ENCODE measurements around the gene RIPPLY1.

The RIPPLY1 gene

DNA sequence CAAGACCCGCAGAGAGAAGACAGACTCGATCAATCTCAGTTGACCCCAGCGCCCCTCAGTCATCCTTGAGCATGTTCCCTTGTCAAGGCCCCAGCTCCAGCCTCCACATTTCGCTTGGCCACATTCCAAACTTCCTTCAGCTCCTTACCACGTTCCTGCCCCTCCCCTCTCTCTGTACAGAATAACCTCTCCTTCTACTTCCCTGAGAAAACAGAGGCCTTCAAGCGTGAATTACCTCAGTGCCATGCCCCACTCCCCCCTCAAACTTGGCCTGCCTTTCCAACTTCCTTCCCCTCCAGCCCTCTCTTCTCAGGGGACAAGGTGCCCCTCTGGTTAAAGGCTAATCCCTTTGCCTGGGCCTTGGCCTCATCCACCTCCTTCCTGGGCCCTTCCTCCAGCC lies 3.2 kb upstream of the RIPPLY1 start:
- H3K4me1 ChIP-seq (ENCODE audit: control insufficient read depth, insufficient read depth, low read length) = no peaks in the 10 kb centered on the region
- H3K4me2 ChIP-seq (ENCODE audit: low read length) = no peak overlapping the region
- H3K9me3 ChIP-seq (replicated peaks; ENCODE audit: low read length) = no peaks in the 10 kb centered on the region
- H3K9ac ChIP-seq (ENCODE audit: low read depth, low read length) = no peak overlapping the region
- peaks cover 18% of the 10 kb centered on the region for H3K27me3 ChIP-seq (ENCODE audit: control insufficient read depth, insufficient read depth, low read length)
- H3K36me3 ChIP-seq (ENCODE audit: insufficient read depth, low read length) = no peaks in the 10 kb centered on the region
- no peak overlapping the region for H3K4me3 ChIP-seq (ENCODE audit: low read length)

GRCh38 chrX:106905064-106905708 lies 2.0 kb upstream of the RIPPLY1 start:
- no peak overlapping the region for H3K4me3 ChIP-seq (ENCODE audit: low read length)
- no peak overlapping the region for H3K9ac ChIP-seq (ENCODE audit: low read depth, low read length)
- no peak overlapping the region for H3K4me2 ChIP-seq (ENCODE audit: low read length)
- no peaks in the 10 kb centered on the region for H3K4me1 ChIP-seq (ENCODE audit: control insufficient read depth, insufficient read depth, low read length)
- H3K36me3 ChIP-seq (ENCODE audit: insufficient read depth, low read length) = no peaks in the 10 kb centered on the region
- peaks cover 17% of the 10 kb centered on the region for H3K27me3 ChIP-seq (ENCODE audit: control insufficient read depth, insufficient read depth, low read length)
- no peaks in the 10 kb centered on the region for H3K9me3 ChIP-seq (replicated peaks; ENCODE audit: low read length)

- peaks cover 16% of the 10 kb centered on the region for H3K27me3 ChIP-seq (ENCODE audit: control insufficient read depth, insufficient read depth, low read length)
- no peaks in the 10 kb centered on the region for H3K9me3 ChIP-seq (replicated peaks; ENCODE audit: low read length)
- H3K9ac ChIP-seq (ENCODE audit: low read depth, low read length) = no peak overlapping the region
- no peaks in the 10 kb centered on the region for H3K4me1 ChIP-seq (ENCODE audit: control insufficient read depth, insufficient read depth, low read length)
- no peak overlapping the region for H3K4me2 ChIP-seq (ENCODE audit: low read length)
- H3K36me3 ChIP-seq (ENCODE audit: insufficient read depth, low read length) = no peaks in the 10 kb centered on the region
- no peak overlapping the region for H3K4me3 ChIP-seq (ENCODE audit: low read length)
These were observed 851 bp upstream of the RIPPLY1 start for GRCh38 chrX:106903856-106904528.

DNA sequence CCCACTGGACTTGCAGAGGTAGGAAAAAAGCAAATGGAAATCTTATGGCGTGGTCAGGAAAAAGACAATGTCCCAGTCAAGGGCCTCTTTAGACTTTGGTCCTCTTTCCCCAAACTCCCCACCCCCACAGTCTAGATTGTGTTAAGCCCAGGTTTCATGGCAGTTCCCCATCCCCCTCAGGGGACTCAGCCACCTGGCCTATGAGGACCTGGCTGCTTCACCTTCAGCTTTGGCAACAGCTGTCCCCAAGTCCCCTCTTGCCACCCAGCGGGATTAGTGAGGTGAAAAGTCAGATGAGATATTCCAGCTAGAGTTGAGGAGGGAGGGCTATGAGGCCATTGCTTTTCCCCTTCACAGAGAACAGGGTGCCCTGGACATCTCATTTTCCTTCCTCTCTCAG lies 457 bp downstream of the RIPPLY1 start:
- Histone ChIP-seq H3K36me3 (ENCODE audit: insufficient read depth, low read length) (no peaks in the 10 kb centered on the region), H3K9ac (ENCODE audit: low read depth, low read length) (no peak overlapping the region), H3K4me1 (ENCODE audit: control insufficient read depth, insufficient read depth, low read length) (no peaks in the 10 kb centered on the region), H3K9me3 (replicated peaks; ENCODE audit: low read length) (no peaks in the 10 kb centered on the region), H3K27me3 (ENCODE audit: control insufficient read depth, insufficient read depth, low read length) (peaks cover 16% of the 10 kb centered on the region), H3K4me3 (ENCODE audit: low read length) (no peak overlapping the region), H3K4me2 (ENCODE audit: low read length) (no peak overlapping the region)

DNA sequence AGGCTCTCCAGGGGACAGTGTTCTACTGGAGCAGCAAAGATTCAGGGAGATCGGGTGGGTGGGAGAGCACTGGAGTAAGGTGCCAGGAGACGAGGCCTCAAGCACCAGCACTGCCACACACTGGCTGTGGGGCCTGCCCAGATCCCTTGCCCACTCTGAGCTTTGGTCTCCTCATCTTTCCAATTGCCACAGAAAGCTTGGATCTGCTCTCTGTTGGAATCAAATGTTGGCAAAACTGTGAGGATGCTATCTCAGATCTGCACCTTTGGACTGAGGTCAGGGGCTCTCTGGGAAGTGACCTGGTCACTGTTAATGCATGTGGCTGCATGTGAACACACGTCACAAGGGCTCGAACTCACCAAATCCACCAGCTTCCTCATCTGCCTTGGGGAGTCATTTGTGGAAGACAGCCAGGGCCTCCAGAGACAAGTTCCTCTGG lies 1.3 kb downstream of the RIPPLY1 start:
- no peaks in the 10 kb centered on the region for H3K36me3 ChIP-seq (ENCODE audit: insufficient read depth, low read length)
- H3K4me3 ChIP-seq (ENCODE audit: low read length) = no peak overlapping the region
- peaks cover 12% of the 10 kb centered on the region for H3K27me3 ChIP-seq (ENCODE audit: control insufficient read depth, insufficient read depth, low read length)

DNA sequence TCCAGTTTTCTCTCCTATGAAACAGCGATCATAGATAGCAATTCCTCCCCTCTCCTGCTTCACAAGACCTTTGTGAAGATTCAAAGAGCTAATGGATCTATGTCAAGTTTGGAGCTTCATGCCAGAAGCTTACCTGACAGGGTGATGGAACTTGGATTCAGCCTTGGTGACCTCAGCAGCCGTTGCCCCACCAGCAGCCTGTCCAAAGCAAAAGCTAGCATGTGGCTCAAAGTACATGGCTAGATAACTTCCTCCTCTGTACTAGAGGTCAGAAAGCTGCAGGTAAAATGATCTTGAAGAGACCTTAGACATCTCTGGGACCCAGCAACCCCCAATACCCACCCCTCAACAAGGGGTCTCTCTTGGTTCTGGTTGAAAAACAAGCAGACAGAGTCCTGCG lies 1.8 kb downstream of the RIPPLY1 start:
- Histone ChIP-seq H3K27me3 (ENCODE audit: control insufficient read depth, insufficient read depth, low read length) (peaks cover 11% of the 10 kb centered on the region), H3K4me2 (ENCODE audit: low read length) (no peak overlapping the region), H3K9ac (ENCODE audit: low read depth, low read length) (no peak overlapping the region), H3K36me3 (ENCODE audit: insufficient read depth, low read length) (no peaks in the 10 kb centered on the region), H3K4me1 (ENCODE audit: control insufficient read depth, insufficient read depth, low read length) (peaks cover 5% of the 10 kb centered on the region), H3K4me3 (ENCODE audit: low read length) (no peak overlapping the region), H3K9me3 (replicated peaks; ENCODE audit: low read length) (no peaks in the 10 kb centered on the region)

More for the DNA sequence above, 1.3 kb downstream of the RIPPLY1 start:
- no peak overlapping the region for H3K4me2 ChIP-seq (ENCODE audit: low read length)
- no peaks in the 10 kb centered on the region for H3K9me3 ChIP-seq (replicated peaks; ENCODE audit: low read length)
- no peak overlapping the region for H3K9ac ChIP-seq (ENCODE audit: low read depth, low read length)
- peaks cover 4% of the 10 kb centered on the region for H3K4me1 ChIP-seq (ENCODE audit: control insufficient read depth, insufficient read depth, low read length)

DNA sequence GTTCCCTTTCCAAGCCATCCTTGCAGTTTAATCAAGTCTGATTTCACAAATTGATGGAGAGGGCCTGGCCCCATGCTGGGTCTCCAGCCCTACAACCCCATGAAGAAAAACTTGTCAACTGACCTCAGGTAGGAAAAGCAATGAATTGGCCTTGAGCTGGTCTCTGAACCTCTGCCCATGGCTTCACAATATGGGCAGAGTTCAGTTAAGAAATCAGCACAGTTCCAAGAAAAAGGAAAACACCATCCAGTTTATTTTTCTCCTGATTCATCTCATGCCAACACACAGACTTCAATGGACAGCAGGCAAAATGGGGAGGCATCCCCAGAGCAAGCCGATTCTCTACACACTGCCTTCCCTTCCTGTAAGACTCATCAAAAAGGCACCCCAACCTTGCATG lies 3.3 kb downstream of the RIPPLY1 start:
- H3K27me3 ChIP-seq (ENCODE audit: control insufficient read depth, insufficient read depth, low read length) = peaks cover 11% of the 10 kb centered on the region
- no peak overlapping the region for H3K9ac ChIP-seq (ENCODE audit: low read depth, low read length)
- H3K4me2 ChIP-seq (ENCODE audit: low read length) = no peak overlapping the region
- no peaks in the 10 kb centered on the region for H3K36me3 ChIP-seq (ENCODE audit: insufficient read depth, low read length)
- H3K4me3 ChIP-seq (ENCODE audit: low read length) = no peak overlapping the region
- H3K9me3 ChIP-seq (replicated peaks; ENCODE audit: low read length) = no peaks in the 10 kb centered on the region
- peaks cover 20% of the 10 kb centered on the region for H3K4me1 ChIP-seq (ENCODE audit: control insufficient read depth, insufficient read depth, low read length)

DNA sequence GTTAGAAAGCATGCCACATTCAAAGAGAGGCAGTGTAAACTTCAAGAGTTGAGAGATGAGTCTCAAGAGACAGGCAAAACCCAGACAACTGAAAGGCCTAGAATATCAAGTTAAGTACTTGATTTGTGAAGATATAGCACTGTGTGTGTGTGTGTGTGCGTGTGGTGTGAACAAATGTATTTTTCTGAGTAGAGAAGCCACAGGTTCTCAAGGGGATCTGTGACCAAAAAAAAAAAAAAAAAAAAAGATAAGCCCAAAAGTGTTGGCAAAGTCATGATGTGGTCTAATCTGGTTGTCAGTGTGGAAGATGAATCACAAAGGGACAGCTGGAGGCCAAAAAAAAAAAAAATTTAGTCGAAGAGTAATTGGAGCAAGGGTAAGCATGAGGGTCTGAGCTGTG lies 3.9 kb downstream of the RIPPLY1 start:
- Histone ChIP-seq H3K27me3 (ENCODE audit: control insufficient read depth, insufficient read depth, low read length) (peaks cover 11% of the 10 kb centered on the region), H3K4me2 (ENCODE audit: low read length) (no peak overlapping the region), H3K4me1 (ENCODE audit: control insufficient read depth, insufficient read depth, low read length) (peaks cover 25% of the 10 kb centered on the region), H3K9me3 (replicated peaks; ENCODE audit: low read length) (no peaks in the 10 kb centered on the region), H3K9ac (ENCODE audit: low read depth, low read length) (no peak overlapping the region), H3K4me3 (ENCODE audit: low read length) (no peak overlapping the region), H3K36me3 (ENCODE audit: insufficient read depth, low read length) (no peaks in the 10 kb centered on the region)

DNA sequence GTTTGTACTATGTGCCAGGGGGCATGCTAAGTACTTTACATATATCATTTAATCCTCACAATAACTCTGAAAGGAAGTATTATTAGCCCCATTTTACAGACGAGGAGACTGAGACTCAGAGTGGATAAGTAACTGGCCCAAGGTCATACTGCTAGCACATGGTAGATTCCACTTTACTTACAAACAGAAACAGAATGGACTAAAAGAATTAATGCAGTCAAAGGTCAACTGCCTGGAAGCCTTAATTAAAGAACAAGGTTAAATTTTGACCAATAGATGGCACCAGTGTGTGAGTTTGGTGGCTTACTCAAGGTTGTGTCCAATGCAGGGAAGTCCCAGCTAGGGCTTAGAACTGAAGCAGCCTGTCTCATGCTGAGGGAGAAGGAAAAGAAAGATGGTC lies 4.7 kb downstream of the RIPPLY1 start:
- Histone ChIP-seq H3K4me2 (ENCODE audit: low read length) (no peak overlapping the region), H3K9ac (ENCODE audit: low read depth, low read length) (no peak overlapping the region), H3K9me3 (replicated peaks; ENCODE audit: low read length) (no peaks in the 10 kb centered on the region), H3K27me3 (ENCODE audit: control insufficient read depth, insufficient read depth, low read length) (peaks cover 13% of the 10 kb centered on the region), H3K36me3 (ENCODE audit: insufficient read depth, low read length) (no peaks in the 10 kb centered on the region), H3K4me3 (ENCODE audit: low read length) (no peak overlapping the region), H3K4me1 (ENCODE audit: control insufficient read depth, insufficient read depth, low read length) (peaks cover 25% of the 10 kb centered on the region)

DNA sequence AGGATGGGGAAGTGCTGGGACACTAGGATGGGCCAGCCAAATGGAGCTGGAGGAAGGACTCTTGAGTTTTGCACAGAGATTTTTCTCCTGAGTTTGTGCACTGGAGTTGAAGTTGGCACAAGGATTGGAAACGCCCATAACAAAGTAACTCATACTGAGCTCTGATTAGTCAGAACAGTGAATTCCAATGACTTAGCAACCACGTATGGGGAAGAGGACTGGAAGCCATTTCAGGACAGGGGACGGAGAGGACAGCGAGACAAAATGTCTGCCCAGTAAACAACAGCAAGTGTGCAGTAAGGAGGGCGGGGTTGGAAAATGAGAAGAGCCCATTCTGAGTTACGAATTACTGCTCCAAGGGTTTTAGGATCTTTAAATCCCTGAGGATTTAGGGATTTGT lies 5.9 kb downstream of the RIPPLY1 start:
- Histone ChIP-seq H3K27me3 (ENCODE audit: control insufficient read depth, insufficient read depth, low read length) (peaks cover 15% of the 10 kb centered on the region), H3K9ac (ENCODE audit: low read depth, low read length) (no peak overlapping the region), H3K4me3 (ENCODE audit: low read length) (no peak overlapping the region), H3K4me1 (ENCODE audit: control insufficient read depth, insufficient read depth, low read length) (peaks cover 25% of the 10 kb centered on the region), H3K36me3 (ENCODE audit: insufficient read depth, low read length) (no peaks in the 10 kb centered on the region), H3K9me3 (replicated peaks; ENCODE audit: low read length) (no peaks in the 10 kb centered on the region), H3K4me2 (ENCODE audit: low read length) (no peak overlapping the region)

DNA sequence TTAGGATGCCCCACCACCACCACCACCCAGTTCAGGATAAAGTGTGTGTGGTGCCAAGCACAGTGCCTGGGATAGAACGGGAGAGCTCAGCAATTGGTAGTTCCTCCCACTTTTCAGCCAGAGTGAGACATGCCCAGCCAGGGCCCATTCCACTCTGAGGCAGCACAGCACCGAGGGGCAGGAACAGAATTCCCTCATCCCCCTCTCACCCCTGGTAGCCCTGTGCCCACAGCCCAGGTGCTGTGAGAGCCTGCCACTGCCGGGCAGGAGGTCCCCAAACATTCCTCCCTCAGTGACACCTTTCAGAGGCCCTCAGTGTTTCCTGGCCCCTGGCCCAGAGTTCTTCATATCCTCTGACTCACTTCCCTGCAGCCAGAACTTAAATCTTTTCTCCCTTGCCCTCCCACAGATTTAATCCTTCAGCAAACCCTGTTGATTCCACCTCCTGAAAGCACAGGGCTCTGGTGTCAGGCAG lies 8.1 kb downstream of the RIPPLY1 start:
- H3K4me3 ChIP-seq (ENCODE audit: low read length) = no peak overlapping the region
- H3K4me2 ChIP-seq (ENCODE audit: low read length) = peak overlapping the region; percentile 42
- peaks cover 21% of the 10 kb centered on the region for H3K27me3 ChIP-seq (ENCODE audit: control insufficient read depth, insufficient read depth, low read length)
- no peaks in the 10 kb centered on the region for H3K9me3 ChIP-seq (replicated peaks; ENCODE audit: low read length)
- peaks cover 25% of the 10 kb centered on the region for H3K4me1 ChIP-seq (ENCODE audit: control insufficient read depth, insufficient read depth, low read length)
- no peaks in the 10 kb centered on the region for H3K36me3 ChIP-seq (ENCODE audit: insufficient read depth, low read length)
- peak overlapping the region; percentile 35 for H3K9ac ChIP-seq (ENCODE audit: low read depth, low read length)

Data from skeletal muscle satellite cell (primary cell).